ENCODE measurements around the gene HES5.

The HES5 gene

GRCh38 chr1:2544093-2544874 is 14.2 kb upstream of the HES5 start:
- DNase-seq (ENCODE audit: low read depth), result no peak
- no peak overlapping the region for H3K4me3 ChIP-seq (ENCODE audit: control insufficient read depth, low read depth, low read length)
- TF ChIP-seq CTCF (conservative IDR thresholded peaks at IDR 0.05; ENCODE audit: control insufficient read depth, insufficient read depth, low read depth, low read length), result no peak

GRCh38 chr1:2543543-2544092 is 13.6 kb upstream of the HES5 start:
- H3K4me3 ChIP-seq (ENCODE audit: control insufficient read depth, low read depth, low read length), result no peak overlapping the region
- no peak for DNase-seq (ENCODE audit: low read depth)
- TF ChIP-seq CTCF (conservative IDR thresholded peaks at IDR 0.05; ENCODE audit: control insufficient read depth, insufficient read depth, low read depth, low read length), result no peak

DNA sequence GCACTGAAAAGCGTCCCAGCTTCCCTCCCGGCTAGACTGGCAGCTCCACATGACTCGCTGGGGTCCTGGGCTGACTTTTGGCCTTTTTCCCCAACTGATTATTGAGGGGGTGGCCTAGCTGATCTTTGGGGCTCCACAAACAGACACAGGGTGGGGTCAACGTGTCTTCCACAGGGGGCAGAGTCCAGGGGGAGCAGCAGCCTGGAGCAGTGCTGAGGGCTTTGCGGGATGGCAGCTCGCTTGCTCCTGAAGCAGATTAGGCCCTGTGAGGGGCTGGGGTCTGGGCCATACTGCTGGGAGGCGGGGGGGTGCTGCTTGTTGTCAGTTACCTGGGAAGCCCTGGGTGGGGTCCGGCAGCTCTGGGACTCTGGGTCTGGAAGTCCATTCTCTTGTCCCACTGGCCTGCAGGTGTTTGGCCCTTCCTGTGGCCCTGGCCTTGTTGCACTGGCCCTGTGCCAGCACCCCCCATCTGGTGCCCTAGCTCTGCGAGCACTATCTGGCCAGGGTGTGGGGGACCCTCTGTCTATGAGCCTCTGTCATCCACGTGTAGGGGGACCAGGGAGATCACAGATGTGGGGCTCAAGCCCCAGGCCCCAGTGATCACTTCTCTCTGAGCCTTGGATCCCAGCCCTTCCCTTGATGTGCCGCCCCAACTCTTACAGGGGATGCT is 12.3 kb upstream of the HES5 start:
- no peak for TF ChIP-seq CTCF (conservative IDR thresholded peaks at IDR 0.05; ENCODE audit: control insufficient read depth, insufficient read depth, low read depth, low read length)
- DNase-seq (ENCODE audit: low read depth), result no peak
- no peak overlapping the region for H3K4me3 ChIP-seq (ENCODE audit: control insufficient read depth, low read depth, low read length)

- no peak overlapping the region for H3K4me3 ChIP-seq (ENCODE audit: control insufficient read depth, low read depth, low read length)
- TF ChIP-seq CTCF (conservative IDR thresholded peaks at IDR 0.05; ENCODE audit: control insufficient read depth, insufficient read depth, low read depth, low read length), result no peak
- no peak for DNase-seq (ENCODE audit: low read depth)
Measured at GRCh38 chr1:2541619-2542245, 11.7 kb upstream of the HES5 start.

GRCh38 chr1:2540816-2541492 is 10.9 kb upstream of the HES5 start:
- no peak for DNase-seq (ENCODE audit: low read depth)
- no peak overlapping the region for H3K4me3 ChIP-seq (ENCODE audit: control insufficient read depth, low read depth, low read length)
- TF ChIP-seq CTCF (conservative IDR thresholded peaks at IDR 0.05; ENCODE audit: control insufficient read depth, insufficient read depth, low read depth, low read length), result no peak

- no peak for DNase-seq (ENCODE audit: low read depth)
- TF ChIP-seq CTCF (conservative IDR thresholded peaks at IDR 0.05; ENCODE audit: control insufficient read depth, insufficient read depth, low read depth, low read length), result no peak
- H3K4me3 ChIP-seq (ENCODE audit: control insufficient read depth, low read depth, low read length), result no peak overlapping the region
Measured at GRCh38 chr1:2539312-2539907, 9.3 kb upstream of the HES5 start.

Measured in fibroblast of mammary gland (primary cell).